Measurements from ENCODE around the gene CCL4. TPM values are rescaled to one million over a fixed set of nuclear protein-coding genes. Genes with fewer than 3 reads are reported as not detected.

CCL4 gene
- total RNA-seq, 1 donor from 2014 or later = not detected

DNA sequence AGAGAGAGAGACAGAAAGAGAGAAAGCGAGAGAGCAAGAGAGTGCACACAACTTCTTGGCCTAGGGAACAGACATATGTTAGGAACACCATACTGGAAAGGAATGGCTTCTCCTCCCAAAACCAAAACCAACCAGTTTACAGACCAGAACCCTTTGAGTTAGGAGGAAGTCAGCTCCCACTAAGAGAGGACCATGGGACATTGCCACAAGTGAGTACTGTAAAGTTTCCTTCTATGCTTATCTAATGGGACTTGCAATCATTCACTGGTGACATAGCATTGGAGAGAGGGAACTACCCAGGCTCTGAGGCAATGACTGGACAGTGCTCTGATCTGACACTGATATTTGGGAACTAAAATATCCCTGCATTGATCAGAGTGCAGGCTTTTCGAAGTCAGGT is 40.4 kb downstream of the CCL4 start:
- H3K4me1 Mint-ChIP-seq = peaks cover 3% of the 10 kb centered on the region
- Histone ChIP-seq H3K79me2 (ENCODE audit: low read depth) (no peaks in the 10 kb centered on the region), H2AFZ (replicated peaks) (no peak overlapping the region), H3F3A (ENCODE audit: low read depth) (no peaks in the 10 kb centered on the region), H3K27ac (no peak overlapping the region), H3K9me3 (ENCODE audit: low read depth) (no peaks in the 10 kb centered on the region), H3K36me3 (no peaks in the 10 kb centered on the region), H3K9ac (no peak overlapping the region), H3K4me3 (no peak overlapping the region), H3K4me1 (peaks cover 8% of the 10 kb centered on the region), H3K4me2 (no peak overlapping the region), H4K20me1 (ENCODE audit: low read depth) (no peaks in the 10 kb centered on the region), H3K27me3 (peaks cover 59% of the 10 kb centered on the region)
- no peak for DNase-seq (ENCODE audit: low spot score)
- H3K9me3 Mint-ChIP-seq = peaks cover 5% of the 10 kb centered on the region
- no peak overlapping the region for H3K4me3 Mint-ChIP-seq
- no peaks in the 10 kb centered on the region for H3K36me3 Mint-ChIP-seq
- H3K27me3 Mint-ChIP-seq (ENCODE audit: insufficient read depth, low read depth) = peaks cover 8% of the 10 kb centered on the region
- H3K27ac Mint-ChIP-seq = no peak overlapping the region
- TF ChIP-seq EZH2 (IDR thresholded peaks at IDR 0.05) = no peak
- TF ChIP-seq EZH2phosphoT487 (IDR thresholded peaks at IDR 0.05) = no peak
- TF ChIP-seq, protein P1, sequence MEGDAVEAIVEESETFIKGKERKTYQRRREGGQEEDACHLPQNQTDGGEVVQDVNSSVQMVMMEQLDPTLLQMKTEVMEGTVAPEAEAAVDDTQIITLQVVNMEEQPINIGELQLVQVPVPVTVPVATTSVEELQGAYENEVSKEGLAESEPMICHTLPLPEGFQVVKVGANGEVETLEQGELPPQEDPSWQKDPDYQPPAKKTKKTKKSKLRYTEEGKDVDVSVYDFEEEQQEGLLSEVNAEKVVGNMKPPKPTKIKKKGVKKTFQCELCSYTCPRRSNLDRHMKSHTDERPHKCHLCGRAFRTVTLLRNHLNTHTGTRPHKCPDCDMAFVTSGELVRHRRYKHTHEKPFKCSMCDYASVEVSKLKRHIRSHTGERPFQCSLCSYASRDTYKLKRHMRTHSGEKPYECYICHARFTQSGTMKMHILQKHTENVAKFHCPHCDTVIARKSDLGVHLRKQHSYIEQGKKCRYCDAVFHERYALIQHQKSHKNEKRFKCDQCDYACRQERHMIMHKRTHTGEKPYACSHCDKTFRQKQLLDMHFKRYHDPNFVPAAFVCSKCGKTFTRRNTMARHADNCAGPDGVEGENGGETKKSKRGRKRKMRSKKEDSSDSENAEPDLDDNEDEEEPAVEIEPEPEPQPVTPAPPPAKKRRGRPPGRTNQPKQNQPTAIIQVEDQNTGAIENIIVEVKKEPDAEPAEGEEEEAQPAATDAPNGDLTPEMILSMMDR (IDR thresholded peaks at IDR 0.05) = no peak

DNA sequence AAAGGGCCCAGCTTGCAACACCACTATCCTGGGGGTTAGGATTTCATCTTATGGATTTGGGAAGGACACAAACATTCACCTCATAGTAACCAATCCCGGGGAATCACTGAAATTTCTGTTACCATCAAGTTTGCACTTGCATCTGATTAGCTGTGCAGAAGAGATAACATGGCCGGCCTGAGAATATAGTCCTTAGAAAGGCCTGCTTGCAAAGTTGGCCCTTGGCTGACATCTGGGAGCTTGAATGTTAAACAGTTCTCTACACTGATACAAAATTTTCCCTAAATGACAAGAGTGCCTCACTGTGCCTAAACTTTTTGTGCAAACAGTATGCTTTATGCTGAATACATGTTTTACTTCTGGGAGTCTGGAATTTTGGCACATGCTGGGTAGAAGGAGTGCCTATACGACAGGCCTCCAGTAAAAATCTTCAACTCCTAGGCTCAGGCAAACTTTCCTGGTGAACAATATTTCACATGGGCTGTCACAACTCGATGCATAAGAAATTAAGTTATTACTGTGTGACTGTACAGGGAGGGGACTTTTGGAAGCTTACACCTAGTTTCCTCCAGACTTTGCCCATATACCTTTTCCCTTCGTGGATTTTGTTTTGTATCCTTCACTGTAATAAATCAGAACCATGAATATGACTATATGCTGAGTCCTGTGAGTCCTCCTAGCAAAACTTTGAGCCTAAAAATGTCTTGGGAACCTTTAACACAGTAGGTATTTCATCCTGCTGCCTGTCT is 41.5 kb downstream of the CCL4 start:
- Histone ChIP-seq H2AFZ (replicated peaks) (no peak overlapping the region), H4K20me1 (ENCODE audit: low read depth) (no peaks in the 10 kb centered on the region), H3K79me2 (ENCODE audit: low read depth) (no peaks in the 10 kb centered on the region), H3K36me3 (no peaks in the 10 kb centered on the region), H3K27ac (no peak overlapping the region), H3K4me1 (peaks cover 8% of the 10 kb centered on the region), H3K9ac (no peak overlapping the region), H3F3A (ENCODE audit: low read depth) (no peaks in the 10 kb centered on the region), H3K9me3 (ENCODE audit: low read depth) (no peaks in the 10 kb centered on the region), H3K4me3 (no peak overlapping the region), H3K27me3 (peaks cover 59% of the 10 kb centered on the region), H3K4me2 (no peak overlapping the region)
- Mint-ChIP-seq H3K27me3 (ENCODE audit: insufficient read depth, low read depth) (peaks cover 8% of the 10 kb centered on the region), H3K36me3 (no peaks in the 10 kb centered on the region), H3K4me1 (peaks cover 6% of the 10 kb centered on the region), H3K4me3 (no peak overlapping the region), H3K27ac (no peak overlapping the region), H3K9me3 (peaks cover 5% of the 10 kb centered on the region)
- TF ChIP-seq EZH2 (IDR thresholded peaks at IDR 0.05) (no peak), EZH2phosphoT487 (IDR thresholded peaks at IDR 0.05) (no peak)
- TF ChIP-seq, protein P1 (IDR thresholded peaks at IDR 0.05) = no peak
- no peak for DNase-seq (ENCODE audit: low spot score)

DNA sequence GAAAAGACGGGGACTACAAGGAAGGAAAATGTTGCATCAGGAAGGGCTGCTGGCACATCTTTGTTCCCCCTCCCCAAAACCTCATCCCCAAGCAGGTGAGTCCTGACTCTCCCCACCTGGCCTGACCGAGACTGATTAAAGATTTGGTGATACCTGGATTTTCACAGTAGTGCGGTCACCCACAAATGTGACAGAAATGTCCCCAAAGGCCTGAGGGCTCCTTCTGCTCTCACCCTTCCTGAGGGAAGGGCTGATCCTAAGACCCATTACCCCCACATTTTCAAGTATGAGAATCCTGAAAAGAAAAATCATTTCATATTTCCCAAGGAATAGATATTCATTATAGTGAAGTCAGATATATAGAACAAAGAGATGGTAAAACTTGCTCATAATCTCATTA is 44.0 kb downstream of the CCL4 start:
- Histone ChIP-seq H3K4me1 (peaks cover 8% of the 10 kb centered on the region), H2AFZ (replicated peaks) (no peak overlapping the region), H3K9ac (no peak overlapping the region), H3K4me2 (no peak overlapping the region), H3K27me3 (peaks cover 42% of the 10 kb centered on the region), H3K4me3 (no peak overlapping the region), H3F3A (ENCODE audit: low read depth) (no peaks in the 10 kb centered on the region), H3K9me3 (ENCODE audit: low read depth) (no peaks in the 10 kb centered on the region), H3K79me2 (ENCODE audit: low read depth) (no peaks in the 10 kb centered on the region), H4K20me1 (ENCODE audit: low read depth) (no peaks in the 10 kb centered on the region), H3K27ac (no peak overlapping the region), H3K36me3 (no peaks in the 10 kb centered on the region)
- Mint-ChIP-seq H3K9me3 (peaks cover 5% of the 10 kb centered on the region), H3K4me1 (peaks cover 6% of the 10 kb centered on the region), H3K27ac (no peak overlapping the region), H3K27me3 (ENCODE audit: insufficient read depth, low read depth) (peaks cover 4% of the 10 kb centered on the region), H3K36me3 (no peaks in the 10 kb centered on the region), H3K4me3 (no peak overlapping the region)
- TF ChIP-seq EZH2phosphoT487 (IDR thresholded peaks at IDR 0.05) (no peak), EZH2 (IDR thresholded peaks at IDR 0.05) (no peak)
- TF ChIP-seq, protein P1 (IDR thresholded peaks at IDR 0.05) = no peak
- no peak for DNase-seq (ENCODE audit: low spot score)

Data from neural progenitor cell (in vitro differentiated cells).